Measurements from ENCODE around the gene DOK7.

Gene DOK7

GRCh38 chr4:3475713-3476260, 12.7 kb downstream of the DOK7 start:
- DNase-seq (ENCODE audit: low read depth, low spot score) = no peak
- Histone ChIP-seq H3K9me3 (ENCODE audit: control insufficient read depth, insufficient read depth, low read length) (no peaks in the 10 kb centered on the region), H3K27me3 (ENCODE audit: control insufficient read depth, insufficient read depth, low read length) (no peaks in the 10 kb centered on the region), H3K4me3 (ENCODE audit: low read length) (no peak overlapping the region), H3K36me3 (ENCODE audit: control insufficient read depth, insufficient read depth, low read length) (no peaks in the 10 kb centered on the region), H3K27ac (ENCODE audit: low read length) (no peak overlapping the region), H3K4me1 (ENCODE audit: control insufficient read depth, insufficient read depth, low read length) (peaks cover 3% of the 10 kb centered on the region)
- no CpG with 5 or more reads among the region's 22 CpGs for WGBS (ENCODE audit: insufficient coverage, insufficient read length)

GRCh38 chr4:3476341-3476747, 13.2 kb downstream of the DOK7 start:
- no CpG with 5 or more reads among the region's 22 CpGs for WGBS (ENCODE audit: insufficient coverage, insufficient read length)
- Histone ChIP-seq H3K36me3 (ENCODE audit: control insufficient read depth, insufficient read depth, low read length) (no peaks in the 10 kb centered on the region), H3K9me3 (ENCODE audit: control insufficient read depth, insufficient read depth, low read length) (no peaks in the 10 kb centered on the region), H3K4me3 (ENCODE audit: low read length) (no peak overlapping the region), H3K27ac (ENCODE audit: low read length) (no peak overlapping the region), H3K27me3 (ENCODE audit: control insufficient read depth, insufficient read depth, low read length) (no peaks in the 10 kb centered on the region), H3K4me1 (ENCODE audit: control insufficient read depth, insufficient read depth, low read length) (peaks cover 6% of the 10 kb centered on the region)
- DNase-seq (ENCODE audit: low read depth, low spot score) = no peak

GRCh38 chr4:3476936-3477749, 14.0 kb downstream of the DOK7 start:
- DNase-seq (ENCODE audit: low read depth, low spot score) = no peak
- Histone ChIP-seq H3K9me3 (ENCODE audit: control insufficient read depth, insufficient read depth, low read length) (no peaks in the 10 kb centered on the region), H3K36me3 (ENCODE audit: control insufficient read depth, insufficient read depth, low read length) (no peaks in the 10 kb centered on the region), H3K27ac (ENCODE audit: low read length) (no peak overlapping the region), H3K27me3 (ENCODE audit: control insufficient read depth, insufficient read depth, low read length) (no peaks in the 10 kb centered on the region), H3K4me3 (ENCODE audit: low read length) (no peak overlapping the region), H3K4me1 (ENCODE audit: control insufficient read depth, insufficient read depth, low read length) (peaks cover 8% of the 10 kb centered on the region)
- WGBS (ENCODE audit: insufficient coverage, insufficient read length) = no CpG with 5 or more reads among the region's 27 CpGs

GRCh38 chr4:3477750-3478430, 14.8 kb downstream of the DOK7 start:
- no peak overlapping the region for H3K27ac ChIP-seq (ENCODE audit: low read length)
- H3K9me3 ChIP-seq (ENCODE audit: control insufficient read depth, insufficient read depth, low read length) = no peaks in the 10 kb centered on the region
- no peak for DNase-seq (ENCODE audit: low read depth, low spot score)
- no peak overlapping the region for H3K4me3 ChIP-seq (ENCODE audit: low read length)
- WGBS (ENCODE audit: insufficient coverage, insufficient read length) = no CpG with 5 or more reads among the region's 23 CpGs
- H3K36me3 ChIP-seq (ENCODE audit: control insufficient read depth, insufficient read depth, low read length) = no peaks in the 10 kb centered on the region
- no peaks in the 10 kb centered on the region for H3K27me3 ChIP-seq (ENCODE audit: control insufficient read depth, insufficient read depth, low read length)
- H3K4me1 ChIP-seq (ENCODE audit: control insufficient read depth, insufficient read depth, low read length) = peaks cover 8% of the 10 kb centered on the region

- no peak overlapping the region for H3K4me3 ChIP-seq (ENCODE audit: low read length)
- H3K27ac ChIP-seq (ENCODE audit: low read length) = no peak overlapping the region
- peaks cover 6% of the 10 kb centered on the region for H3K4me1 ChIP-seq (ENCODE audit: control insufficient read depth, insufficient read depth, low read length)
- no peaks in the 10 kb centered on the region for H3K27me3 ChIP-seq (ENCODE audit: control insufficient read depth, insufficient read depth, low read length)
- WGBS (ENCODE audit: insufficient coverage, insufficient read length) = no CpG with 5 or more reads among the region's 35 CpGs
- no peak for DNase-seq (ENCODE audit: low read depth, low spot score)
- H3K9me3 ChIP-seq (ENCODE audit: control insufficient read depth, insufficient read depth, low read length) = no peaks in the 10 kb centered on the region
- H3K36me3 ChIP-seq (ENCODE audit: control insufficient read depth, insufficient read depth, low read length) = no peaks in the 10 kb centered on the region
These were observed 15.6 kb downstream of the DOK7 start for GRCh38 chr4:3478446-3479357.

GRCh38 chr4:3479358-3480101, 16.4 kb downstream of the DOK7 start:
- H3K27ac ChIP-seq (ENCODE audit: low read length) = no peak overlapping the region
- DNase-seq (ENCODE audit: low read depth, low spot score) = no peak
- H3K27me3 ChIP-seq (ENCODE audit: control insufficient read depth, insufficient read depth, low read length) = no peaks in the 10 kb centered on the region; the same call in 1 of the 2 replicates
- H3K4me3 ChIP-seq (ENCODE audit: low read length) = no peak overlapping the region
- whole genome bisulfite sequencing (ENCODE audit: insufficient coverage, insufficient read length) = no CpG with 5 or more reads among the region's 25 CpGs
- H3K4me1 ChIP-seq (ENCODE audit: control insufficient read depth, insufficient read depth, low read length) = peaks cover 8% of the 10 kb centered on the region
- H3K9me3 ChIP-seq (ENCODE audit: control insufficient read depth, insufficient read depth, low read length) = no peaks in the 10 kb centered on the region
- no peaks in the 10 kb centered on the region for H3K36me3 ChIP-seq (ENCODE audit: control insufficient read depth, insufficient read depth, low read length)

GRCh38 chr4:3480528-3481112, 17.5 kb downstream of the DOK7 start:
- Histone ChIP-seq H3K4me1 (ENCODE audit: control insufficient read depth, insufficient read depth, low read length) (peaks cover 13% of the 10 kb centered on the region), H3K4me3 (ENCODE audit: low read length) (no peak overlapping the region), H3K9me3 (ENCODE audit: control insufficient read depth, insufficient read depth, low read length) (no peaks in the 10 kb centered on the region), H3K36me3 (ENCODE audit: control insufficient read depth, insufficient read depth, low read length) (no peaks in the 10 kb centered on the region), H3K27me3 (ENCODE audit: control insufficient read depth, insufficient read depth, low read length) (no peaks in the 10 kb centered on the region; the same call in 1 of the 2 replicates), H3K27ac (ENCODE audit: low read length) (no peak overlapping the region)
- no CpG with 5 or more reads among the region's 17 CpGs for WGBS (ENCODE audit: insufficient coverage, insufficient read length)
- DNase-seq (ENCODE audit: low read depth, low spot score) = peak; percentile 71

- Histone ChIP-seq H3K27me3 (ENCODE audit: control insufficient read depth, insufficient read depth, low read length) (no peaks in the 10 kb centered on the region; the same call in 1 of the 2 replicates), H3K9me3 (ENCODE audit: control insufficient read depth, insufficient read depth, low read length) (no peaks in the 10 kb centered on the region), H3K27ac (ENCODE audit: low read length) (no peak overlapping the region), H3K36me3 (ENCODE audit: control insufficient read depth, insufficient read depth, low read length) (no peaks in the 10 kb centered on the region), H3K4me1 (ENCODE audit: control insufficient read depth, insufficient read depth, low read length) (peaks cover 13% of the 10 kb centered on the region), H3K4me3 (ENCODE audit: low read length) (no peak overlapping the region)
- no CpG with 5 or more reads among the region's 5 CpGs for WGBS (ENCODE audit: insufficient coverage, insufficient read length)
- peak; percentile 31 for DNase-seq (ENCODE audit: low read depth, low spot score)
These were observed 18.0 kb downstream of the DOK7 start for GRCh38 chr4:3481113-3481531.

- WGBS (ENCODE audit: insufficient coverage, insufficient read length) = no CpG with 5 or more reads among the region's 19 CpGs
- Histone ChIP-seq H3K9me3 (ENCODE audit: control insufficient read depth, insufficient read depth, low read length) (no peaks in the 10 kb centered on the region), H3K4me1 (ENCODE audit: control insufficient read depth, insufficient read depth, low read length) (peaks cover 15% of the 10 kb centered on the region), H3K27ac (ENCODE audit: low read length) (no peak overlapping the region), H3K36me3 (ENCODE audit: control insufficient read depth, insufficient read depth, low read length) (no peaks in the 10 kb centered on the region), H3K4me3 (ENCODE audit: low read length) (no peak overlapping the region), H3K27me3 (ENCODE audit: control insufficient read depth, insufficient read depth, low read length) (no peaks in the 10 kb centered on the region; the same call in 1 of the 2 replicates)
- DNase-seq (ENCODE audit: low read depth, low spot score) = no peak
These were observed 18.8 kb downstream of the DOK7 start for GRCh38 chr4:3481783-3482393.
